Common myeloid progenitor, CD34-positive (primary cell): Measurements from ENCODE around the gene CACNA2D3.

Source experiments
- CTCF ChIA-PET: fragments of 350-600 bp; sonication (Branson Sonifier 250); formaldehyde crosslinking; loops from one replicate; lab custom pipeline; 2021; ENCODE audit warnings: antibody characterized with exemption; lab: Charles Lee
- POLR2A ChIA-PET: fragments of 350-600 bp; sonication (Branson Sonifier 250); formaldehyde crosslinking; loops from one replicate; lab custom pipeline; 2021; ENCODE audit warnings: antibody characterized with exemption; lab: Charles Lee
- DNase-seq, 3 donors: peaks; one replicate each; pipeline versions ENCODE4 v3.0.0 to v3.0.0-alpha.2; 2013
- H3K27ac ChIP-seq, 2 experiments: 1 replicate in 1 of 2; 2 replicates in 1 of 2; pipeline ENCODE4 v1.7.0; 2013; ENCODE audit warnings: inconsistent platforms in 2 of 2, low read length in 2 of 2, mild to moderate bottlenecking in 2 of 2, low read depth in 1 of 2, moderate library complexity in 1 of 2; ENCODE audit not compliant: severe bottlenecking in 2 of 2, insufficient read depth in 1 of 2, poor library complexity in 1 of 2
- H3K27me3 ChIP-seq, 5 experiments: replicated peaks in 2 of 5; 1 replicate in 3 of 5; 2 replicates in 2 of 5; pipeline versions ENCODE4 v1.6.1 to v1.7.0; 2013; ENCODE audit warnings: low read length in 4 of 5, mild to moderate bottlenecking in 2 of 5, moderate library complexity in 2 of 5, inconsistent platforms in 1 of 5; ENCODE audit not compliant: insufficient read depth in 5 of 5, control insufficient read depth in 4 of 5
- H3K36me3 ChIP-seq, 4 experiments: 1 replicate in 2 of 4; 2 replicates in 2 of 4; pipeline versions ENCODE4 v1.6.1 to v1.7.0; 2013; ENCODE audit warnings: low read length in 3 of 4, control low read depth in 1 of 4, mild to moderate bottlenecking in 1 of 4; ENCODE audit not compliant: control insufficient read depth in 4 of 4, insufficient read depth in 4 of 4
- H3K4me1 ChIP-seq, 4 experiments: 1 replicate in 3 of 4; 2 replicates in 1 of 4; pipeline versions ENCODE4 v1.6.1 to v1.7.1; 2013; ENCODE audit warnings: low read length in 3 of 4, mild to moderate bottlenecking in 3 of 4, control low read depth in 1 of 4, inconsistent platforms in 1 of 4, moderate library complexity in 1 of 4; ENCODE audit not compliant: control insufficient read depth in 4 of 4, insufficient read depth in 4 of 4; ENCODE audit errors: control extremely low read depth in 1 of 4
- H3K4me3 ChIP-seq, 7 experiments: 1 replicate in 4 of 7; 2 replicates in 3 of 7; pipeline versions ENCODE4 v1.5.1 to v1.7.0; 2013; ENCODE audit warnings: mild to moderate bottlenecking in 7 of 7, low read length in 6 of 7, moderate library complexity in 6 of 7, inconsistent platforms in 2 of 7, low read depth in 2 of 7, control low read depth in 1 of 7; ENCODE audit not compliant: insufficient read depth in 4 of 7, control insufficient read depth in 1 of 7; ENCODE audit errors: extremely low read depth in 1 of 7
- H3K9me3 ChIP-seq, 5 experiments: 1 replicate in 4 of 5; 2 replicates in 1 of 5; pipeline versions ENCODE4 v1.6.1 to v1.7.1; 2013; ENCODE audit warnings: low read length in 4 of 5, mild to moderate bottlenecking in 2 of 5, inconsistent platforms in 1 of 5, low read depth in 1 of 5, moderate library complexity in 1 of 5; ENCODE audit not compliant: control insufficient read depth in 4 of 5, insufficient read depth in 2 of 5; ENCODE audit errors: control extremely low read depth in 1 of 5
- WGBS: methylation state at CpG from one replicate; pipeline ENCODE4 v1.1.5; 2013; ENCODE audit not compliant: insufficient coverage; 5-methylcytosine and 5-hydroxymethylcytosine counted together

The CACNA2D3 gene

DNA sequence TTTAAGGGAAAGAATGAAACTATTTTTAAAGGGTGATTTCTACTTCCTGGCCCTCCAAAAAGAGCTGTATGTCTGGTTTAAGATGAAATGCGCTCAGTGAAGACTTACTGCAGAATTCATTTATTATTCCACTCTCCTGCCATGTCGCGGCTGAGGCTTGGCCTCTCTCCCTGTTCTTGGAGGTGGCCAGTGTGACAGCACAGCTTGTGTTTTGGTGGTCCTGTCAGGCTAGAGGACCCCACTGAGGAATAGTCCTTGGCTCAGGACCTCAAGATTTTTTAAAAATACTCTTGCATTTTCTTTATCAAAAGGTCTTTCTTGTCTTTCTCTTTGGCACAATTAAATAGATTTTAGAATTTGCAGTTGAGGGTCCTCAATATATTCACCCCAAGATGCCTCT is 421.1 kb downstream of the CACNA2D3 start:
- no peak overlapping the region for H3K27ac ChIP-seq
- CTCF ChIA-PET = no interaction called here
- H3K27me3 ChIP-seq = no peaks in the 10 kb centered on the region
- no peaks in the 10 kb centered on the region for H3K9me3 ChIP-seq
- POLR2A ChIA-PET = no interaction called here
- DNase-seq = no peak
- H3K4me3 ChIP-seq = no peak overlapping the region
- H3K4me1 ChIP-seq = no peaks in the 10 kb centered on the region
- H3K36me3 ChIP-seq = no peaks in the 10 kb centered on the region
- WGBS = 33% methylated on average over 3 of the region's 3 CpGs

DNA sequence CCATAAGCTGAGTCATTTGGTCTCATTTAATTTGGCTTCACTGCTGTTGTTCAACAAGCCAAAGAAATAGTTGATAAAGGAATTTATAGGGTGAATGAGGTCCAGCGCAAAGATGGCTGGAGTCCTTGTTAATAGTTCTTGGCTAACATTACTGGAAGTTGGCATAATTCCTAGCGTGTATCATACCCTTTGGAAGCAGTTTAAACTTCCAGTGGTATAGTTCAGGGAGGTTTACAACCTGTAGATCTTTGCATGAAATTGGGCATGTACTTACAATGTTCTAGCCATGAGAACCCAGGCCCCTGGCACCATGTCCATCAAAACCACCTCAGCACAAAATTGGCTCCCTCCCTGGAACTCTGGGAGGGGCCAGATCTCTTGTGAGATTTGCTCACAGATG is 424.7 kb downstream of the CACNA2D3 start:
- no peak overlapping the region for H3K27ac ChIP-seq
- ChIA-PET POLR2A (no interaction called here), CTCF (no interaction called here)
- no peaks in the 10 kb centered on the region for H3K4me1 ChIP-seq
- no peak for DNase-seq
- no peaks in the 10 kb centered on the region for H3K36me3 ChIP-seq
- WGBS = 95% methylated on average over 2 of the region's 2 CpGs
- H3K27me3 ChIP-seq = no peaks in the 10 kb centered on the region
- no peaks in the 10 kb centered on the region for H3K9me3 ChIP-seq
- H3K4me3 ChIP-seq = no peak overlapping the region

- no peak for DNase-seq
- CTCF ChIA-PET = interaction anchor here (0.7 kb wide), 1 partner anchor 1115 kb away, joined by 6 read pairs; no protein-coding TSS in a partner anchor
- 100% methylated on average over 1 of the region's 2 CpGs for WGBS
These were observed 425.5 kb downstream of the CACNA2D3 start for GRCh38 chr3:54547846-54548245.

DNA sequence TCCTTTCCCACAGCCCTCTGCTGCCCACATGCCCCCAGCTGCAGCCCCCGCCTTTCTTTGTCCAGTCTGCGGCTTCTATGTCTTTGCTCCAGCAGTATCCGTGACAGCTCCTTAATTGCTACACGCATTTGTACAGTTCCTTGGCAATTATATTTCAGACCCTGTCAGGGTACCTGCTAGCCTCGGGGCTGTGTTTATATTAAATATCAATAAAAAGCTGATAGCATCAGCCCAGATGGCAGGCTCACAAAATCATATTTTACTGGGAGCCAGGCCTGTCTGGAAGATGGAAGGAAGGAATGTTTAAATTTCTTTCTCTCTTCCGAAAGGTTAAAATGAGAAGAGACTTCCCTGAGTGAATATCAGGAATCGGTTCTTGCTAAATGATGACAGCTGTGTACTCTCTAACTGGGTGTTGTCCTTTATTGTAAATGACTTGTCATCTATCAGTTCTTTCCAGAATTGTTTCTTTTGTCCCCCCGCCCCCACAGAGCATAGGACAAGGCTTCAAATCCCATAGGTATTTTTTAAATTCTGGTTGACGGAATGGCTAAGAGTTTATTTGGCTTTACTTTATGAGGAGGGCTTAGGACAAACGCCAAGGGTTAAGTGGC is 427.4 kb downstream of the CACNA2D3 start:
- no peaks in the 10 kb centered on the region for H3K27me3 ChIP-seq
- H3K4me3 ChIP-seq = no peak overlapping the region
- no peaks in the 10 kb centered on the region for H3K4me1 ChIP-seq
- DNase-seq = no peak
- H3K27ac ChIP-seq = no peak overlapping the region
- H3K36me3 ChIP-seq = no peaks in the 10 kb centered on the region
- ChIA-PET CTCF (no interaction called here), POLR2A (no interaction called here)
- 100% methylated on average over 7 of the region's 10 CpGs for WGBS
- H3K9me3 ChIP-seq = no peaks in the 10 kb centered on the region

More at GRCh38 chr3:54547846-54548245, 425.5 kb downstream of the CACNA2D3 start:
- Histone ChIP-seq H3K4me1 (no peaks in the 10 kb centered on the region), H3K36me3 (no peaks in the 10 kb centered on the region), H3K27me3 (no peaks in the 10 kb centered on the region), H3K4me3 (no peak overlapping the region), H3K27ac (no peak overlapping the region), H3K9me3 (no peaks in the 10 kb centered on the region)
- POLR2A ChIA-PET = no interaction called here

- Histone ChIP-seq H3K27ac (no peak overlapping the region), H3K27me3 (no peaks in the 10 kb centered on the region), H3K4me3 (no peak overlapping the region), H3K9me3 (no peaks in the 10 kb centered on the region), H3K4me1 (no peaks in the 10 kb centered on the region), H3K36me3 (no peaks in the 10 kb centered on the region)
- 84% methylated on average over 19 of the region's 19 CpGs for WGBS
- ChIA-PET CTCF (interaction anchor here (1.7 kb wide), 1 partner anchor 23 kb away, joined by 4 read pairs; no protein-coding TSS in a partner anchor), POLR2A (no interaction called here)
- DNase-seq = no peak
These were observed 428.0 kb downstream of the CACNA2D3 start for GRCh38 chr3:54550221-54550977.

GRCh38 chr3:54556630-54557029 is 434.3 kb downstream of the CACNA2D3 start:
- no peaks in the 10 kb centered on the region for H3K9me3 ChIP-seq
- no peaks in the 10 kb centered on the region for H3K27me3 ChIP-seq
- ChIA-PET CTCF (no interaction called here), POLR2A (no interaction called here)
- H3K4me3 ChIP-seq = no peak overlapping the region
- no peak overlapping the region for H3K27ac ChIP-seq
- H3K4me1 ChIP-seq = no peaks in the 10 kb centered on the region
- WGBS = 86% methylated on average over 2 of the region's 4 CpGs
- H3K36me3 ChIP-seq = no peaks in the 10 kb centered on the region
- no peak for DNase-seq
